Natural killer cell treated with Interleukin-12 subunit alpha and Interleukin-12 subunit beta and Interleukin-15 and Interleukin-18, amount 100 ng/mL, for 72 hours (primary cell): ENCODE data around the gene DCANP1. TPM values are rescaled to one million over a fixed set of nuclear protein-coding genes. Genes with fewer than 3 reads are reported as not detected.
"Not testable (repeated sequence)": the region's sequence is repeated elsewhere in the genome, so short reads cannot be mapped to it uniquely, and the experiment has no call there.

Experiments used
- ATAC-seq, 2 donors: fragments of 150-1000 bp; cut with Tn5 transposase in 1 of 2; sonication (Bioruptor Pico), chemical (Tn5 transposase) in 1 of 2; 2 replicates each; pipeline ENCODE4 v1.10.0; 2021
- DNase-seq: peaks from one replicate; pipeline ENCODE4 v3.0.0; 2022; ENCODE audit warnings: low spot score
- H3K27ac Mint-ChIP-seq, 2 donors: 1 replicate in 1 of 2; 2 replicates in 1 of 2; pipeline ENCODE4 v1.8.0; 2022; ENCODE audit warnings: mixed read lengths in 2 of 2, mild to moderate bottlenecking in 1 of 2, moderate library complexity in 1 of 2
- H3K27me3 Mint-ChIP-seq, 2 donors: 1 replicate in 1 of 2; 2 replicates in 1 of 2; pipeline ENCODE4 v1.8.0; 2022; ENCODE audit warnings: mixed read lengths in 2 of 2
- H3K36me3 Mint-ChIP-seq: one replicate; pipeline ENCODE4 v1.8.0; 2022; ENCODE audit warnings: mixed read lengths
- H3K4me1 Mint-ChIP-seq, 2 donors: 1 replicate in 1 of 2; 2 replicates in 1 of 2; pipeline ENCODE4 v1.8.0; 2022; ENCODE audit warnings: low read depth in 2 of 2, mixed read lengths in 2 of 2, mild to moderate bottlenecking in 1 of 2
- H3K4me3 Mint-ChIP-seq: one replicate; pipeline ENCODE4 v1.8.0; 2022; ENCODE audit warnings: mixed read lengths
- H3K9me3 Mint-ChIP-seq: 2 replicates; pipeline ENCODE4 v1.8.0; 2022; ENCODE audit warnings: mixed read lengths
- total RNA-seq, 2 donors: library from RNA; stranded (reverse); gene quantifications; one replicate each; pipeline ENCODE4 v1.2.3, GENCODE V29; 2022

Gene DCANP1
- not detected for total RNA-seq

- Mint-ChIP-seq H3K27me3 (peaks cover 5 to 7% of the 10 kb centered on the region in 2 donors), H3K4me1 (peaks cover 6 to 8% of the 10 kb centered on the region in 2 donors), H3K9me3 (no peaks in the 10 kb centered on the region), H3K4me3 (no peak within 1 kb of the TSS), H3K27ac (no peak within 1 kb of the TSS), H3K36me3 (no peaks in the 10 kb centered on the region)
- no peak for DNase-seq
- no peak for ATAC-seq
These were observed at the start of gene DCANP1 for GRCh38 chr5:135447298-135447929. DCANP1 (minus strand) TSS chr5:135447348; CDS start chr5:135447108, 240 bp downstream.

- H3K4me1 Mint-ChIP-seq, H3K4me3 Mint-ChIP-seq, ATAC-seq, DNase-seq, H3K36me3 Mint-ChIP-seq, H3K27ac Mint-ChIP-seq, H3K9me3 Mint-ChIP-seq: not testable (repeated sequence)
- H3K27me3 Mint-ChIP-seq = peaks cover 25 to 39% of the 10 kb centered on the region in 2 donors
These were observed 48.4 kb upstream of the DCANP1 start for GRCh38 chr5:135495531-135495930.

- H3K4me3 Mint-ChIP-seq = no peak overlapping the region
- peaks cover 2 to 6% of the 10 kb centered on the region in 2 donors for H3K4me1 Mint-ChIP-seq
- no peak overlapping the region for H3K27ac Mint-ChIP-seq
- DNase-seq (no peak), ATAC-seq (peak in 1 of 2 donors; percentile 3)
- H3K36me3 Mint-ChIP-seq = no peaks in the 10 kb centered on the region
- H3K27me3 Mint-ChIP-seq = peaks cover 27 to 49% of the 10 kb centered on the region in 2 donors
- H3K9me3 Mint-ChIP-seq = no peaks in the 10 kb centered on the region
These were observed 47.0 kb upstream of the DCANP1 start for GRCh38 chr5:135494196-135494595.

GRCh38 chr5:135493406-135494180 is 46.4 kb upstream of the DCANP1 start:
- peak in 1 of 2 donors; percentile 48 for ATAC-seq

GRCh38 chr5:135492319-135492626 is 45.1 kb upstream of the DCANP1 start:
- Mint-ChIP-seq H3K4me1 (peaks cover 2 to 6% of the 10 kb centered on the region in 2 donors), H3K4me3 (no peak overlapping the region), H3K36me3 (no peaks in the 10 kb centered on the region), H3K27me3 (peaks cover 35 to 64% of the 10 kb centered on the region in 2 donors), H3K9me3 (no peaks in the 10 kb centered on the region), H3K27ac (no peak overlapping the region)
- no peak for DNase-seq
- no peak for ATAC-seq

More at GRCh38 chr5:135493406-135494180, 46.4 kb upstream of the DCANP1 start:
- H3K4me3 Mint-ChIP-seq = no peak overlapping the region
- no peaks in the 10 kb centered on the region for H3K36me3 Mint-ChIP-seq
- peaks cover 2 to 6% of the 10 kb centered on the region in 2 donors for H3K4me1 Mint-ChIP-seq
- no peak for DNase-seq
- peaks cover 28 to 52% of the 10 kb centered on the region in 2 donors for H3K27me3 Mint-ChIP-seq
- no peaks in the 10 kb centered on the region for H3K9me3 Mint-ChIP-seq
- H3K27ac Mint-ChIP-seq = no peak overlapping the region

GRCh38 chr5:135491552-135492318 is 44.6 kb upstream of the DCANP1 start:
- ATAC-seq (no peak), DNase-seq (no peak)
- H3K27me3 Mint-ChIP-seq = peaks cover 36 to 64% of the 10 kb centered on the region in 2 donors
- H3K4me3 Mint-ChIP-seq = no peak overlapping the region
- no peaks in the 10 kb centered on the region for H3K36me3 Mint-ChIP-seq
- no peaks in the 10 kb centered on the region for H3K9me3 Mint-ChIP-seq
- H3K4me1 Mint-ChIP-seq = peaks cover 2 to 6% of the 10 kb centered on the region in 2 donors
- H3K27ac Mint-ChIP-seq = no peak overlapping the region

GRCh38 chr5:135491038-135491551 is 43.9 kb upstream of the DCANP1 start:
- Mint-ChIP-seq H3K4me1 (peaks cover 2 to 6% of the 10 kb centered on the region in 2 donors), H3K27ac (no peak overlapping the region), H3K9me3 (no peaks in the 10 kb centered on the region), H3K36me3 (no peaks in the 10 kb centered on the region), H3K4me3 (no peak overlapping the region), H3K27me3 (peaks cover 36 to 66% of the 10 kb centered on the region in 2 donors)
- DNase-seq (no peak), ATAC-seq (no peak)

GRCh38 chr5:135490245-135491037 is 43.3 kb upstream of the DCANP1 start:
- no peak overlapping the region for H3K27ac Mint-ChIP-seq
- H3K27me3 Mint-ChIP-seq = peaks cover 37 to 62% of the 10 kb centered on the region in 2 donors
- DNase-seq (no peak), ATAC-seq (no peak)
- H3K4me1 Mint-ChIP-seq = peaks cover 2 to 6% of the 10 kb centered on the region in 2 donors
- no peaks in the 10 kb centered on the region for H3K9me3 Mint-ChIP-seq
- H3K36me3 Mint-ChIP-seq = no peaks in the 10 kb centered on the region
- no peak overlapping the region for H3K4me3 Mint-ChIP-seq

- Mint-ChIP-seq H3K4me3 (no peak overlapping the region), H3K27ac (no peak overlapping the region), H3K36me3 (no peaks in the 10 kb centered on the region), H3K9me3 (no peaks in the 10 kb centered on the region), H3K4me1 (peaks cover 2 to 6% of the 10 kb centered on the region in 2 donors), H3K27me3 (peaks cover 34 to 55% of the 10 kb centered on the region in 2 donors)
- no peak for DNase-seq
- ATAC-seq = no peak
These were observed 42.5 kb upstream of the DCANP1 start for GRCh38 chr5:135489466-135490244.

GRCh38 chr5:135488727-135489465 is 41.7 kb upstream of the DCANP1 start:
- DNase-seq (no peak), ATAC-seq (no peak)
- peaks cover 30 to 47% of the 10 kb centered on the region in 2 donors for H3K27me3 Mint-ChIP-seq
- no peak overlapping the region for H3K27ac Mint-ChIP-seq
- no peak overlapping the region for H3K4me3 Mint-ChIP-seq
- no peaks in the 10 kb centered on the region for H3K36me3 Mint-ChIP-seq
- peaks cover 2 to 6% of the 10 kb centered on the region in 2 donors for H3K4me1 Mint-ChIP-seq
- H3K9me3 Mint-ChIP-seq = no peaks in the 10 kb centered on the region

GRCh38 chr5:135487839-135488514 is 40.8 kb upstream of the DCANP1 start:
- Mint-ChIP-seq H3K4me3 (no peak overlapping the region), H3K9me3 (no peaks in the 10 kb centered on the region), H3K27me3 (peaks cover 30 to 38% of the 10 kb centered on the region in 2 donors), H3K4me1 (peaks cover 2 to 6% of the 10 kb centered on the region in 2 donors), H3K27ac (no peak overlapping the region), H3K36me3 (no peaks in the 10 kb centered on the region)
- ATAC-seq = no peak
- DNase-seq = no peak

- Mint-ChIP-seq H3K4me1 (peaks cover 2 to 6% of the 10 kb centered on the region in 2 donors), H3K4me3 (no peak overlapping the region), H3K27me3 (peaks cover 30 to 36% of the 10 kb centered on the region in 2 donors), H3K36me3 (no peaks in the 10 kb centered on the region), H3K9me3 (no peaks in the 10 kb centered on the region), H3K27ac (no peak overlapping the region)
- DNase-seq (no peak), ATAC-seq (no peak)
These were observed 39.9 kb upstream of the DCANP1 start for GRCh38 chr5:135487037-135487395.
